GM18508 (cell line): Measurements from ENCODE around the gene PSD.
A peak's percentile ranks its signal among the peaks of the same experiment; 100 is the strongest.

Experiments used
- ATAC-seq: cut with Tn5 transposase; IDR thresholded peaks from one replicate; pipeline ENCODE4 v1.9.1; 2021; ENCODE audit warnings: moderate number of reproducible peaks; ENCODE audit not compliant: insufficient read depth, unreplicated experiment

The PSD gene

GRCh38 chr10:102394801-102395399, 23.7 kb downstream of the PSD start:
- ATAC-seq: no peak

- peak; percentile 56 for ATAC-seq
Measured at GRCh38 chr10:102394079-102394800, 24.3 kb downstream of the PSD start.

GRCh38 chr10:102393411-102394078, 25.0 kb downstream of the PSD start:
- ATAC-seq: no peak

- ATAC-seq: no peak
Measured at GRCh38 chr10:102392306-102392705, 26.3 kb downstream of the PSD start.

GRCh38 chr10:102389894-102390293, 28.7 kb downstream of the PSD start:
- no peak for ATAC-seq

- no peak for ATAC-seq
Measured at GRCh38 chr10:102384606-102385429, 33.8 kb downstream of the PSD start.

GRCh38 chr10:102384053-102384452, 34.5 kb downstream of the PSD start:
- no peak for ATAC-seq

GRCh38 chr10:102382871-102383270, 35.7 kb downstream of the PSD start:
- no peak for ATAC-seq

- no peak for ATAC-seq
Measured at GRCh38 chr10:102381983-102382382, 36.6 kb downstream of the PSD start.

- ATAC-seq: no peak
Measured at GRCh38 chr10:102379383-102379782, 39.2 kb downstream of the PSD start.

- ATAC-seq: no peak
Measured at GRCh38 chr10:102376901-102377300, 41.7 kb downstream of the PSD start.

- no peak for ATAC-seq
Measured at GRCh38 chr10:102375867-102376266, 42.7 kb downstream of the PSD start.

- no peak for ATAC-seq
Measured at GRCh38 chr10:102375250-102375649, 43.3 kb downstream of the PSD start.

GRCh38 chr10:102371295-102371694, 47.3 kb downstream of the PSD start:
- no peak for ATAC-seq

GRCh38 chr10:102368077-102368476, 50.5 kb downstream of the PSD start:
- no peak for ATAC-seq

- no peak for ATAC-seq
Measured at GRCh38 chr10:102367441-102367840, 51.1 kb downstream of the PSD start.

GRCh38 chr10:102358712-102359382, 59.7 kb downstream of the PSD start:
- no peak for ATAC-seq

GRCh38 chr10:102354451-102354850, 64.1 kb downstream of the PSD start:
- ATAC-seq: no peak
